Measurements from ENCODE around the gene S1PR3. TPM values are rescaled to one million over a fixed set of nuclear protein-coding genes. Genes with fewer than 3 reads are reported as not detected.

S1PR3 gene
- total RNA-seq, 1 experiment from 2014 or later = 2.8 TPM

DNA sequence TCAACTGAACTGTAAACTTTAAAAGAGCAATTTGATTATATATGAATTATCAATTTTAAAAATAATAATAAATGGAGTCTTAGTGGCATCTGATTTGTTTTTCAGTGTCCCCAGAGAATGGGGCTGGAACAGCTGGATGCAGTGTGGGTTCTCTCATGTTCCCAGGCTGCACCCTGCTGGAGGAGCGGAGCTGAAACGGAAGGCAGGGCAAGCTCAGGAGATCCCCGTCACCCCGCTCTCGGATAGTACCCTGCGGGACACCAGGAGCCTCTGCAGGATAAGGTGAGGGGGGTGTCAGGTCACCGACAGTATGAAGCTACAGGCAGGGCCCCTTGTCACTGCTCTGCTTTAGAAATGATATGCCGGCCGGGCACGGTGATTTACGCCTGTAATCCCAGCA is 57.3 kb downstream of the S1PR3 start:
- POLR2A ChIA-PET = no interaction called here
- no peaks in the 10 kb centered on the region for H3K27me3 Mint-ChIP-seq (ENCODE audit: insufficient read depth, unreplicated experiment)
- intact Hi-C loops (cut with micrococcal nuclease) = no loop called here
- CTCF ChIA-PET = no interaction called here
- no TSS peak for BruUV-seq (replicated peaks)
- no peak overlapping the region for H3K4me3 Mint-ChIP-seq (ENCODE audit: unreplicated experiment)
- TF ChIP-seq, protein P1, sequence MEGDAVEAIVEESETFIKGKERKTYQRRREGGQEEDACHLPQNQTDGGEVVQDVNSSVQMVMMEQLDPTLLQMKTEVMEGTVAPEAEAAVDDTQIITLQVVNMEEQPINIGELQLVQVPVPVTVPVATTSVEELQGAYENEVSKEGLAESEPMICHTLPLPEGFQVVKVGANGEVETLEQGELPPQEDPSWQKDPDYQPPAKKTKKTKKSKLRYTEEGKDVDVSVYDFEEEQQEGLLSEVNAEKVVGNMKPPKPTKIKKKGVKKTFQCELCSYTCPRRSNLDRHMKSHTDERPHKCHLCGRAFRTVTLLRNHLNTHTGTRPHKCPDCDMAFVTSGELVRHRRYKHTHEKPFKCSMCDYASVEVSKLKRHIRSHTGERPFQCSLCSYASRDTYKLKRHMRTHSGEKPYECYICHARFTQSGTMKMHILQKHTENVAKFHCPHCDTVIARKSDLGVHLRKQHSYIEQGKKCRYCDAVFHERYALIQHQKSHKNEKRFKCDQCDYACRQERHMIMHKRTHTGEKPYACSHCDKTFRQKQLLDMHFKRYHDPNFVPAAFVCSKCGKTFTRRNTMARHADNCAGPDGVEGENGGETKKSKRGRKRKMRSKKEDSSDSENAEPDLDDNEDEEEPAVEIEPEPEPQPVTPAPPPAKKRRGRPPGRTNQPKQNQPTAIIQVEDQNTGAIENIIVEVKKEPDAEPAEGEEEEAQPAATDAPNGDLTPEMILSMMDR (IDR thresholded peaks at IDR 0.05; ENCODE audit: unreplicated experiment) = no peak
- H3K36me3 Mint-ChIP-seq (ENCODE audit: insufficient read depth, unreplicated experiment) = no peaks in the 10 kb centered on the region
- no peaks in the 10 kb centered on the region for H3K9me3 Mint-ChIP-seq (ENCODE audit: unreplicated experiment)
- H3K27ac Mint-ChIP-seq (ENCODE audit: low read depth, unreplicated experiment) = no peak overlapping the region
- DNase-seq (ENCODE audit: unreplicated experiment) = no peak
- H3K4me1 Mint-ChIP-seq (ENCODE audit: insufficient read depth, unreplicated experiment) = no peaks in the 10 kb centered on the region

DNA sequence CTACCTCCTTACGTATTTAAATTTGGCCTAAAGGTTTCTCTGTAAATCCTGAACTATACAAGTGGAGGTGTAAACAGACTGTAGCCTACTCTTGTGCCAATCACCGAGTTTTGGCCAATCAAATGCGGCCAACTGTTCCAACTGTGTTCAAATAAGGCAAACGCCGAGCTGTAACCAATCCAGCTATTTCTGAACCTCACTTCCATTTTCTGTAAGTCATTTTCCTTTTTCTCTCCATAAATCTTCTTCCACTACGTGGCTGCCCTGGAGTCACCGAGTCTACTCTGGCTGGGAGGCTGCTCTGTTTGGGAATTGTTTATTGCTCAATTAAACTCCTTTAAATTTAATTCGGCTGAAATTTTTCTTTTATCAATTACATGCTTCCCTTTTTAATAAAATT is 58.4 kb downstream of the S1PR3 start:
- CTCF ChIA-PET = interaction anchor here (1.2 kb wide), 1 partner anchor 9 kb away, joined by 3 read pairs; no protein-coding TSS in a partner anchor
- POLR2A ChIA-PET = no interaction called here
- no peak overlapping the region for H3K4me3 Mint-ChIP-seq (ENCODE audit: unreplicated experiment)
- H3K36me3 Mint-ChIP-seq (ENCODE audit: insufficient read depth, unreplicated experiment) = no peaks in the 10 kb centered on the region
- BruUV-seq (replicated peaks) = no TSS peak
- DNase-seq (ENCODE audit: unreplicated experiment) = no peak
- TF ChIP-seq, protein P1 (IDR thresholded peaks at IDR 0.05; ENCODE audit: unreplicated experiment) = no peak
- H3K4me1 Mint-ChIP-seq (ENCODE audit: insufficient read depth, unreplicated experiment) = no peaks in the 10 kb centered on the region
- no peaks in the 10 kb centered on the region for H3K9me3 Mint-ChIP-seq (ENCODE audit: unreplicated experiment)
- H3K27me3 Mint-ChIP-seq (ENCODE audit: insufficient read depth, unreplicated experiment) = no peaks in the 10 kb centered on the region
- no peak overlapping the region for H3K27ac Mint-ChIP-seq (ENCODE audit: low read depth, unreplicated experiment)
- intact Hi-C loops (cut with micrococcal nuclease) = no loop called here

DNA sequence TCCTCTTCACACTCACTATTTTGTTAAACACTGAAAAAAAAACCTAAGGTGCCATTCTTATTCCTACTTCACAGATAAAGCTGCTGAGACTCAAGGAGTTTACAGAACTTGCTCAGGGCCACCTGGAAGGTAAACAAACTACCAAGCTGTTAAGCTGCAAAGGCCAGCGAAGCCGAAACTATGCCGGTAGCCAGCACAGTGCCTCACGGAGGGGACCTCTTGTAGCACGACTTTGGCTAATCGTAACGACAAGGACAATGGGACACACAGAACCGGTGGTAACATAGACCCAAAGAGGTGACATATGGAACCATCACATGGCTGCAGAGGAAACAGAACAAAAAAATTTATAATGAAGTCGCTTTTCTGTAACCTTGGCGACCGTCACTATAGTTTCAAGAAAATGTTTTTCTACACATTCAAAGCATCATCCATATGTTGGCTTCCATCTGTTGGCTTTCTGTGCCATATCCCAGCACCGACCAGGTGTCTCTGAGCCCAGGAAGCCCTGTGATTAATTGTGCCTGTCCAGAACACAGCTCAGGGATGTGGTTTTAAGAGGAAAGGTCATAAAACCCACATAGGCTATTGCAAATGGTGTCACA is 60.3 kb downstream of the S1PR3 start:
- Mint-ChIP-seq H3K36me3 (ENCODE audit: insufficient read depth, unreplicated experiment) (no peaks in the 10 kb centered on the region), H3K4me1 (ENCODE audit: insufficient read depth, unreplicated experiment) (no peaks in the 10 kb centered on the region), H3K4me3 (ENCODE audit: unreplicated experiment) (no peak overlapping the region), H3K27me3 (ENCODE audit: insufficient read depth, unreplicated experiment) (no peaks in the 10 kb centered on the region), H3K9me3 (ENCODE audit: unreplicated experiment) (no peaks in the 10 kb centered on the region), H3K27ac (ENCODE audit: low read depth, unreplicated experiment) (no peak overlapping the region)
- no peak for DNase-seq (ENCODE audit: unreplicated experiment)
- TF ChIP-seq, protein P1 (IDR thresholded peaks at IDR 0.05; ENCODE audit: unreplicated experiment) = no peak
- ChIA-PET CTCF (interaction anchor here (0.9 kb wide), 1 partner anchor 13 kb away, joined by 4 read pairs; no protein-coding TSS in a partner anchor), POLR2A (no interaction called here)
- BruUV-seq (replicated peaks) = no TSS peak
- intact Hi-C loops (cut with micrococcal nuclease) = no loop called here

DNA sequence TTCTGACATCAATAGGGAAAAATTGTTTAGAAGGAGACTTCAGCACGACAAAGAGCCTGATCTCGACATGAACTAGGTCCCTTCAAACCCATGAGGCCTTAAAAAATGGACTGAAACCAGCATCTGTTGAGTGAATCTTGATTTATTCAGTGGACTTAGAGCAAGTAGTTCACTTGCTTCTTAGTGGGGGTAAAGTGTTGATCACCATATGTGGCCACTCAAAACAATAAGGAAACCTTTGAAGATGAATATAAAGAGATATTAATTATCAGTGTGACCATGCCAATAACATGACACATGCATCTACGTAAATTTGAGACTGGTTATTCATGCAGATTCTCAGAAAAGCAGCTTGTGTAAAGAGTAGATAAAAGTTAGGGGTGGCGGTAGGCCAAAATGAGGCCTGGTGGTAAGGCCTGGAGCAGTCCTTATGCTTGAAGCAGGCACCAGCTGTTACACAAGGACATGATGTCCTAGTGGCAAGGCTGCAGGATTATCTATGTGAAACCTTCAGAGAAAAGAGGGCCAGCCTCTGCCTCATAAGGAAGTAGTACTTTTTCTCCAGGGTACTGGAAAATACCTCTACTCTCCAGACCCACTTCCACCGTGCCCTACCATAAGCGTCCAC is 61.3 kb downstream of the S1PR3 start:
- intact Hi-C loops (cut with micrococcal nuclease) = no loop called here
- ChIA-PET CTCF (interaction anchor here (0.6 kb wide), 1 partner anchor 11 kb away, joined by 3 read pairs; no protein-coding TSS in a partner anchor), POLR2A (no interaction called here)
- no peaks in the 10 kb centered on the region for H3K4me1 Mint-ChIP-seq (ENCODE audit: insufficient read depth, unreplicated experiment)
- H3K27ac Mint-ChIP-seq (ENCODE audit: low read depth, unreplicated experiment) = no peak overlapping the region
- DNase-seq (ENCODE audit: unreplicated experiment) = no peak
- no peaks in the 10 kb centered on the region for H3K36me3 Mint-ChIP-seq (ENCODE audit: insufficient read depth, unreplicated experiment)
- no peaks in the 10 kb centered on the region for H3K27me3 Mint-ChIP-seq (ENCODE audit: insufficient read depth, unreplicated experiment)
- TF ChIP-seq, protein P1 (IDR thresholded peaks at IDR 0.05; ENCODE audit: unreplicated experiment) = no peak
- H3K4me3 Mint-ChIP-seq (ENCODE audit: unreplicated experiment) = no peak overlapping the region
- no peaks in the 10 kb centered on the region for H3K9me3 Mint-ChIP-seq (ENCODE audit: unreplicated experiment)
- no TSS peak for BruUV-seq (replicated peaks)

Measured in MCF 10A (cell line).